ENCODE data around the gene PDIK1L.

DNA sequence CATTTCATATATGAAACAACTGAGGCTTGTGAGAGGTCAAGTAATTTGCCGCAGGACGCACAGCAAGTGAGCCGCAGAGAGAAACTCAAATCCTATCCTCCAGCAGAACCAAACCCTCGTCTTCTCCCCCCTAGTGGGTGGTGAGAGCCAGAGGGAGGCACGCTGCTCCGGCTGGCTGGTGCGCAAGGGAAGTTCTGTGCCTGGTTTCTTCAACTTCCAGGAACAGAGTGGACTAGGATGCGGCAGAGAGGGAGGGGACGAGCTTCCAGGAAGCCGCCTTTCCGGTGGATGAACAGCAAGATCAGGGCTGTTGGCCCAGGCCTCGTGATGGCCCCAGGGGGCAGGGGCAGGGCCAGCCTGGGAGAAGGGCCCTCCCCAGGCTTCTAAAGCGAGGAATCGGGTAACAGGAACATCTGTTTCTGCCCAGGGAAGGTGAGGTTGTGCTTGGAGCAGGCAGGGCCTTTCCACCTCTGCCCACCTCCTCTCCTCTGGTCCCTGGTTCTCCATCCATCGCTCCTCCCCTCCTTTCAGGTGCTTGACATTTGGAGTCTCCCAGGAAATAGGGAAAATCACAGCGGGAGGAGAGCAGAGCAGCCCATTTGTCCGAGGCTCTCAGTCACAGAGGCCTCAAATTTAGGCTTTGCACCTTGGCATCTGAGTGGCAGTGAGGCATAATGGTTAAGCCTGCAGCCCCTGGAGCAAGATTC, 16.8 kb upstream of the PDIK1L start:
- TF ChIP-seq, protein P1, sequence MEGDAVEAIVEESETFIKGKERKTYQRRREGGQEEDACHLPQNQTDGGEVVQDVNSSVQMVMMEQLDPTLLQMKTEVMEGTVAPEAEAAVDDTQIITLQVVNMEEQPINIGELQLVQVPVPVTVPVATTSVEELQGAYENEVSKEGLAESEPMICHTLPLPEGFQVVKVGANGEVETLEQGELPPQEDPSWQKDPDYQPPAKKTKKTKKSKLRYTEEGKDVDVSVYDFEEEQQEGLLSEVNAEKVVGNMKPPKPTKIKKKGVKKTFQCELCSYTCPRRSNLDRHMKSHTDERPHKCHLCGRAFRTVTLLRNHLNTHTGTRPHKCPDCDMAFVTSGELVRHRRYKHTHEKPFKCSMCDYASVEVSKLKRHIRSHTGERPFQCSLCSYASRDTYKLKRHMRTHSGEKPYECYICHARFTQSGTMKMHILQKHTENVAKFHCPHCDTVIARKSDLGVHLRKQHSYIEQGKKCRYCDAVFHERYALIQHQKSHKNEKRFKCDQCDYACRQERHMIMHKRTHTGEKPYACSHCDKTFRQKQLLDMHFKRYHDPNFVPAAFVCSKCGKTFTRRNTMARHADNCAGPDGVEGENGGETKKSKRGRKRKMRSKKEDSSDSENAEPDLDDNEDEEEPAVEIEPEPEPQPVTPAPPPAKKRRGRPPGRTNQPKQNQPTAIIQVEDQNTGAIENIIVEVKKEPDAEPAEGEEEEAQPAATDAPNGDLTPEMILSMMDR (IDR thresholded peaks at IDR 0.05): no peak
- no peak for TF ChIP-seq POLR2A (IDR thresholded peaks at IDR 0.05)
